Astrocyte of the spinal cord (primary cell): Measurements from ENCODE around the gene MRC1.
A peak's percentile ranks its signal among the peaks of the same experiment; 100 is the strongest.

Source experiments
- DNase-seq: peaks from one replicate; pipeline ENCODE4 v3.0.0; 2011; ENCODE audit warnings: low read depth, low spot score
- H3K4me3 ChIP-seq: 2 replicates; pipeline ENCODE4 v1.5.1; 2011; ENCODE audit warnings: low read depth, mild to moderate bottlenecking, low read length, moderate library complexity
- CTCF ChIP-seq: IDR thresholded peaks from 2 replicates; pipeline ENCODE4 v1.5.1; 2012; ENCODE audit warnings: low read depth, mild to moderate bottlenecking, low read length, inconsistent platforms
- in situ Hi-C: cut with HindIII; loops from 2 replicates; pipeline ENCODE4 v1.10.0; 2017; ENCODE audit warnings: low sequenced_read_pairs

MRC1 gene

DNA sequence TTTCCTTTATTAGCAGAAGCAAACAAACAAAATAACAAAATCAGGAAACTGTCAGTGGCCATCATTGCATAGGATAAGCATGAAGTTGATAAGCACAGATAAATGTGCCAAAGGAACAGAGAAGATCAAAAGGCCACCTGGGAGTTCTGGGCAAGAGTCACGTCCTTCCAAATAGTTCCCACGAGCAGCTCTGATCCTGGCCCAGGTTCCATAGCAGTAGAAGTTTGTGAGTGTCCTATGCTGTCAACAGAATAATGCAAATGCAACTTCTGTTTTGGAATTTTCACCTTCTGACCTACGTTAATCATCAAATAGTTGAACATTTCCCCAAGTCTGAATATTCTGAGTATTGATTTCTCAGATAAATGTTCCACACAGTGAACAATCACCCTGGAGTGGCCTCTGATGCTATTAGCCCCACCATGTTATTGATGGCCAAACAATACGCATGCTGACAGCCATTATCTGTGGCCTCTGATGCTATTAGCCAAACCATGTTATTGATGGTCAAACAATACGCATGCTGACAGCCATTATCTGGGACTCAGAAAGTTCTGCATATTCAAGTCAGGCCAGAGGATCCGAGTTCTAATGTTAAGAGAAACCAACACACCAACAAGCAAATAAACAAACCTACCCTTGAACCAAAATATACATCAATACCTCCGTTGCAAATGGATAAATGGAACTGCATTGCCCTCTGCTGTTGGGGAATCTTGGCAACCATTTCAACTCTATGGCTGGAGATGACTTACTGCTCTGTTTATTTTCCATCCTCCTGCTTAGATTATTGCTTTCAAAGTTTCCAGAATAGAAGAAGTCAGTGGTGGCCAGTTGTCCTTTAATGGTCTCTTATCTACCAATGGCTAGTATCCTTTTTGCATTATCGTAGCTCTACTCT lies 63.3 kb downstream of the MRC1 start:
- DNase-seq: peak; percentile 7
- in situ Hi-C loops: no loop called here
- H3K4me3 ChIP-seq: no peak overlapping the region
- TF ChIP-seq CTCF: peak; percentile 20

DNA sequence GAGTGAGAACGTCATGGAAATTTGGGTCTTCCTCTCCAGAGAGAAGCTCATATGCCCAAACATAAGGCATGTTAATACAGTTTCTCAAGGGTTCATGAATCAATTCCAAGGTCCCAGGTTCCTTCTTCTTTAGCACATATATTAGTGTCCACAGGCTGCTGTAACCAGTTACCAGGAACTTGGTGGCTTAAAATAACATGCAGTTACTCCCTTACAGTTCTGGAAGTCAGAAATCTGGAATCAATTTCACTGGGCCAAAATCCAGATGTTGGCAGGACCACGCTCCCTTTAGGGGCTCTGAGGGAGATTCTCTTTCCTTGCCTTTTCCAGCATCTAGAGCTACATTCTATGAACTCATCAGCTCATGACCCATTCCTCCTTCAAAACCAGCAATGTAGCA lies 64.8 kb downstream of the MRC1 start:
- no peak overlapping the region for H3K4me3 ChIP-seq
- TF ChIP-seq CTCF: no peak
- in situ Hi-C loops: no loop called here
- no peak for DNase-seq

- no peak for TF ChIP-seq CTCF
- in situ Hi-C loops: no loop called here
- no peak for DNase-seq
- H3K4me3 ChIP-seq: no peak overlapping the region
These were observed 68.0 kb downstream of the MRC1 start for GRCh38 chr10:17877121-17877520.

GRCh38 chr10:17878896-17879295 lies 69.7 kb downstream of the MRC1 start:
- TF ChIP-seq CTCF: no peak
- in situ Hi-C loops: no loop called here
- no peak overlapping the region for H3K4me3 ChIP-seq
- no peak for DNase-seq

DNA sequence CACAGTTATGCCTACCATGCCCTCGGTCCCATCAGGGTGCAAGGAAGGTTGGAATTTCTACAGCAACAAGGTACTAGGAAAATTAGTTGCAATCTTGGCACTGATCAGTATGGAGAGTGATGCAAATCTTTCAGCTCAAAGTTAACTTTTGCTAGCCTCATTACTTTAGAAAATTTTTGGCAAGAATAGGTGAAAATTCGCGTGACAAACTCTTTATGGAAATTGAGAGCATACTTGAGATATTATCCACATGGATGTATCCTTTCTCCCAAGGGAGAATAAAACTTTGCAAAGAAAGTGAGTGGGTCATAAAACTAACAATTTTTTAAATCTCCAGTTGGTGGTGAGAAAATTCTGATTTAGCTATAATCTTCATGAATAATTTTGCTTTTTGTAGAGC lies 71.5 kb downstream of the MRC1 start:
- no peak for DNase-seq
- in situ Hi-C loops: no loop called here
- no peak for TF ChIP-seq CTCF
- H3K4me3 ChIP-seq: no peak overlapping the region

DNA sequence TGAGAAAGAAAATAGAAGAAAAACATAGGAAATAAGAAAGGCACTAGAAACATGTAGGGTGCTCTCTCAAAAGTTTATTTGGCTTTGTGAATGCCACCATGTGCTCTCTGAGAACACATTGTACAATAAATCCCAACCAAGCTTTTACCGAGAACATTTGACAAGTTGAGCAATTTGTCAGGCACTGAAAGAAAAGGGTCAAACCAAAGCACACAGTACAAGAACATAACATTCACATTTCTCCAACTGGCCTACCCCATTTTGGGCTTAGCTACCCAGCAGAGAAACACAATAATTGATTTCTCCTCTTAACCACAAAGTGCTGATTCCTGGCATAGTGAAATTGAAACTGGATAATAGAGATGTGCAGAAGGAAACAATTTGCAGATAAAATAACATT lies 73.4 kb downstream of the MRC1 start:
- in situ Hi-C loops: no loop called here
- TF ChIP-seq CTCF: no peak
- H3K4me3 ChIP-seq: no peak overlapping the region
- DNase-seq: peak; percentile 71
